Mesenchymal stem cell (in vitro differentiated cells and primary cell): ENCODE measurements around the gene AP2M1.

Source experiments
- DNase-seq: peaks from one replicate; pipeline ENCODE4 v3.0.0-alpha.2; 2013
- H2AFZ ChIP-seq: one replicate; pipeline ENCODE4 v1.6.1; 2013; ENCODE audit warnings: low read depth, mild to moderate bottlenecking, control low read depth, inconsistent platforms, low read length, moderate library complexity
- H2AK5ac ChIP-seq: 2 replicates; pipeline ENCODE4 v1.6.1; 2013; ENCODE audit warnings: low read length, moderate library complexity, mild to moderate bottlenecking, inconsistent platforms; ENCODE audit not compliant: severe bottlenecking
- H2BK120ac ChIP-seq: one replicate; pipeline ENCODE4 v1.6.1; 2013; ENCODE audit warnings: low read depth, mild to moderate bottlenecking, inconsistent platforms, low read length, moderate library complexity
- H2BK12ac ChIP-seq, 2 experiments: one replicate each; pipeline ENCODE4 v1.6.1; 2013; ENCODE audit warnings: inconsistent platforms in 2 of 2, low read length in 2 of 2, mild to moderate bottlenecking in 2 of 2, moderate library complexity in 2 of 2, control low read depth in 1 of 2
- H2BK15ac ChIP-seq: one replicate; pipeline ENCODE4 v1.6.1; 2013; ENCODE audit warnings: mild to moderate bottlenecking, low read depth, inconsistent platforms; ENCODE audit not compliant: poor library complexity, severe bottlenecking
- H2BK5ac ChIP-seq: 2 replicates; pipeline ENCODE4 v1.6.1; 2013; ENCODE audit warnings: low read depth, mild to moderate bottlenecking, low read length, control low read depth, inconsistent platforms; ENCODE audit not compliant: poor library complexity, severe bottlenecking
- H3K14ac ChIP-seq, 2 experiments: one replicate each; pipeline ENCODE4 v1.6.1; 2013; ENCODE audit warnings: inconsistent platforms in 2 of 2, low read length in 2 of 2, control low read depth in 1 of 2, mild to moderate bottlenecking in 1 of 2, moderate library complexity in 1 of 2
- H3K18ac ChIP-seq, 2 experiments: one replicate each; pipeline ENCODE4 v1.6.1; 2013; ENCODE audit warnings: inconsistent platforms in 2 of 2, low read length in 2 of 2, control low read depth in 1 of 2, low read depth in 1 of 2, mild to moderate bottlenecking in 1 of 2
- H3K23ac ChIP-seq, 2 experiments: one replicate each; pipeline ENCODE4 v1.6.1; 2013; ENCODE audit warnings: inconsistent platforms in 2 of 2, low read length in 2 of 2, mild to moderate bottlenecking in 2 of 2, moderate library complexity in 2 of 2, control low read depth in 1 of 2
- H3K27ac ChIP-seq: 2 replicates; pipeline ENCODE4 v1.5.1; 2013; ENCODE audit warnings: mild to moderate bottlenecking, moderate library complexity, low read length, control low read depth, inconsistent platforms; ENCODE audit not compliant: poor library complexity, severe bottlenecking
- H3K27me3 ChIP-seq, 2 experiments: 2 replicates each; pipeline versions ENCODE4 v1.6.1 to v1.7.0; 2013; ENCODE audit warnings: low read length in 2 of 2, mild to moderate bottlenecking in 2 of 2, moderate library complexity in 2 of 2, control low read depth in 1 of 2, inconsistent platforms in 1 of 2; ENCODE audit not compliant: control insufficient read depth in 1 of 2, insufficient read depth in 1 of 2
- H3K36me3 ChIP-seq, 2 experiments: 2 replicates each; pipeline versions ENCODE4 v1.6.1 to v1.7.0; 2013; ENCODE audit warnings: low read length in 2 of 2, control low read depth in 1 of 2, inconsistent platforms in 1 of 2, low read depth in 1 of 2, mild to moderate bottlenecking in 1 of 2; ENCODE audit not compliant: insufficient read depth in 2 of 2, control insufficient read depth in 1 of 2
- H3K4ac ChIP-seq, 2 experiments: one replicate each; pipeline ENCODE4 v1.6.1; 2013; ENCODE audit warnings: inconsistent platforms in 2 of 2, low read length in 2 of 2, mild to moderate bottlenecking in 2 of 2, moderate library complexity in 2 of 2, control low read depth in 1 of 2, low read depth in 1 of 2
- H3K4me1 ChIP-seq: 2 replicates; pipeline ENCODE4 v1.6.1; 2013; ENCODE audit warnings: low read depth, low read length, control low read depth; ENCODE audit not compliant: control insufficient read depth, insufficient read depth
- H3K4me2 ChIP-seq: 2 replicates; pipeline ENCODE4 v1.6.1; 2013; ENCODE audit warnings: low read length, mild to moderate bottlenecking, inconsistent platforms; ENCODE audit not compliant: poor library complexity, severe bottlenecking
- H3K4me3 ChIP-seq, 2 experiments: 2 replicates each; pipeline versions ENCODE4 v1.5.1 to v1.7.0; 2013; ENCODE audit warnings: low read length in 2 of 2, mild to moderate bottlenecking in 2 of 2, control low read depth in 1 of 2, low read depth in 1 of 2; ENCODE audit not compliant: insufficient read depth in 1 of 2
- H3K79me1 ChIP-seq: replicated peaks from 2 replicates; pipeline ENCODE4 v1.6.1; 2013; ENCODE audit warnings: mild to moderate bottlenecking, control low read depth, low read length, inconsistent platforms; ENCODE audit not compliant: poor library complexity, severe bottlenecking
- H3K9ac ChIP-seq: 2 replicates; pipeline ENCODE4 v1.7.0; 2013; ENCODE audit warnings: mild to moderate bottlenecking, low read length, moderate library complexity
- H3K9me3 ChIP-seq: 2 replicates; pipeline ENCODE4 v1.7.0; 2013; ENCODE audit warnings: mild to moderate bottlenecking, low read length; ENCODE audit not compliant: control insufficient read depth
- H4K8ac ChIP-seq: one replicate; pipeline ENCODE4 v1.6.1; 2013; ENCODE audit warnings: inconsistent platforms, mild to moderate bottlenecking, low read length, moderate library complexity
- H4K91ac ChIP-seq: one replicate; pipeline ENCODE4 v1.6.1; 2013; ENCODE audit warnings: mild to moderate bottlenecking, low read length, inconsistent platforms
- WGBS: methylation state at CpG from one replicate; pipeline ENCODE4 v1.1.7; 2013; ENCODE audit warnings: mixed read lengths; 5-methylcytosine and 5-hydroxymethylcytosine counted together

Gene AP2M1

GRCh38 chr3:184135911-184136260 is 38.8 kb upstream of the AP2M1 start:
- no peak overlapping the region for H2AFZ ChIP-seq
- H3K27ac ChIP-seq, result peak overlapping the region; percentile 73
- no peak overlapping the region for H2BK5ac ChIP-seq
- H3K36me3 ChIP-seq, result peaks cover 13 to 21% of the 10 kb centered on the region in 2 experiments
- H3K4me3 ChIP-seq, result peak overlapping the region; percentile 92 to 93
- no peaks in the 10 kb centered on the region for H3K9me3 ChIP-seq
- DNase-seq, result no peak
- peak overlapping the region in 1 of 2 experiments; percentile 34 for H3K4ac ChIP-seq
- H2AK5ac ChIP-seq, result no peak overlapping the region
- H3K9ac ChIP-seq, result peak overlapping the region; percentile 96
- 14% methylated on average over 9 of the region's 9 CpGs for WGBS
- H3K23ac ChIP-seq, result no peak overlapping the region
- no peak overlapping the region for H4K8ac ChIP-seq
- no peaks in the 10 kb centered on the region for H3K27me3 ChIP-seq
- peak overlapping the region in 1 of 2 experiments; percentile 71 for H2BK12ac ChIP-seq
- peak overlapping the region; percentile 98 for H3K4me2 ChIP-seq
- H3K18ac ChIP-seq, result peak overlapping the region in 1 of 2 experiments; percentile 87
- H4K91ac ChIP-seq, result no peak overlapping the region
- no peaks in the 10 kb centered on the region for H3K4me1 ChIP-seq
- no peak overlapping the region for H2BK120ac ChIP-seq
- H3K79me1 ChIP-seq, result peaks cover 19% of the 10 kb centered on the region
- H3K14ac ChIP-seq, result no peak overlapping the region
- H2BK15ac ChIP-seq, result no peak overlapping the region

- over 99% methylated on average over 10 of the region's 10 CpGs for WGBS
- Histone ChIP-seq H4K91ac (no peak overlapping the region), H2AK5ac (no peak overlapping the region), H3K36me3 (peaks cover 51 to 66% of the 10 kb centered on the region in 2 experiments), H3K27me3 (no peaks in the 10 kb centered on the region), H3K4me3 (no peak overlapping the region), H3K4ac (no peak overlapping the region), H3K9me3 (no peaks in the 10 kb centered on the region), H3K18ac (no peak overlapping the region), H3K27ac (no peak overlapping the region), H2AFZ (no peak overlapping the region), H2BK12ac (no peak overlapping the region), H3K4me2 (no peak overlapping the region), H3K9ac (no peak overlapping the region), H2BK120ac (no peak overlapping the region), H3K14ac (no peak overlapping the region), H3K23ac (no peak overlapping the region), H4K8ac (no peak overlapping the region), H3K4me1 (peaks cover 5% of the 10 kb centered on the region), H3K79me1 (peaks cover 27% of the 10 kb centered on the region), H2BK5ac (no peak overlapping the region), H2BK15ac (no peak overlapping the region)
- no peak for DNase-seq
Observed at GRCh38 chr3:184140436-184140835, 34.2 kb upstream of the AP2M1 start.

- Histone ChIP-seq H3K23ac (no peak overlapping the region), H2BK5ac (no peak overlapping the region), H3K36me3 (peaks cover 51 to 81% of the 10 kb centered on the region in 2 experiments), H2AFZ (no peak overlapping the region), H3K18ac (no peak overlapping the region), H3K79me1 (peaks cover 27% of the 10 kb centered on the region), H3K27me3 (no peaks in the 10 kb centered on the region), H3K27ac (no peak overlapping the region), H3K4me3 (no peak overlapping the region), H2AK5ac (no peak overlapping the region), H3K14ac (no peak overlapping the region), H2BK120ac (no peak overlapping the region), H3K9ac (no peak overlapping the region), H3K4me1 (peaks cover 5% of the 10 kb centered on the region), H2BK15ac (no peak overlapping the region), H3K4ac (no peak overlapping the region), H4K91ac (no peak overlapping the region), H4K8ac (no peak overlapping the region), H2BK12ac (no peak overlapping the region), H3K9me3 (no peaks in the 10 kb centered on the region), H3K4me2 (no peak overlapping the region)
- 97% methylated on average over 7 of the region's 7 CpGs for WGBS
- DNase-seq, result no peak
Observed at GRCh38 chr3:184142199-184142598, 32.5 kb upstream of the AP2M1 start.

- Histone ChIP-seq H2BK120ac (no peak overlapping the region), H3K4me2 (no peak overlapping the region), H3K23ac (no peak overlapping the region), H3K4me3 (no peak overlapping the region), H2BK15ac (no peak overlapping the region), H3K4ac (no peak overlapping the region), H2BK12ac (no peak overlapping the region), H3K18ac (no peak overlapping the region), H4K91ac (no peak overlapping the region), H3K14ac (no peak overlapping the region), H3K79me1 (peaks cover 24% of the 10 kb centered on the region), H4K8ac (no peak overlapping the region), H3K36me3 (peaks cover 47 to 71% of the 10 kb centered on the region in 2 experiments), H3K9me3 (no peaks in the 10 kb centered on the region), H3K4me1 (peaks cover 5% of the 10 kb centered on the region), H3K27ac (no peak overlapping the region), H2BK5ac (no peak overlapping the region), H3K9ac (no peak overlapping the region), H3K27me3 (no peaks in the 10 kb centered on the region), H2AK5ac (no peak overlapping the region), H2AFZ (no peak overlapping the region)
- WGBS, result 96% methylated on average over 3 of the region's 3 CpGs
- DNase-seq, result no peak
Observed at GRCh38 chr3:184143327-184143726, 31.3 kb upstream of the AP2M1 start.
